ENCODE data around the gene TEAD4. TPM values are rescaled to one million over a fixed set of nuclear protein-coding genes. Genes with fewer than 3 reads are reported as not detected.

The TEAD4 gene
- total RNA-seq, 1 donor from 2014 or later: 4.2 TPM

DNA sequence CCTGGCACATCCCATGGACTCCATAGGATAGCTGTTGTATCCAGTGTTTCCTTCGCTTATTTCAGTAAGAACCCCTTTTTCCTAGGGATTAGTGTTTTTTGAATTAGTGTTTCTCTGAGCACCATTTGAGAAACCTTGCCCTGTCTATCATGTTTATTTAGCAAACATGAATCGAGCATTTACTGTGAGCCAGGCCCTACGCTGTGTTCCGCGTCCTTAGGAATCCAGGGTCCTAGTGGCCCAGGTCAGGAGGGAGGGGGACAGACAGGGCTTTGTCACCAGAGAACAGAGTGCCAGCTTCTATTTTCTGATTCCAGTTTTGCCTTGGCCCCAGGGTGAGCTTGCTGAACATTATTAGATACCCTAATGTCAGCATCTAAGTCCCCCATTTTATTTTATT is 2.5 kb downstream of the TEAD4 start:
- TF ChIP-seq, protein P1, sequence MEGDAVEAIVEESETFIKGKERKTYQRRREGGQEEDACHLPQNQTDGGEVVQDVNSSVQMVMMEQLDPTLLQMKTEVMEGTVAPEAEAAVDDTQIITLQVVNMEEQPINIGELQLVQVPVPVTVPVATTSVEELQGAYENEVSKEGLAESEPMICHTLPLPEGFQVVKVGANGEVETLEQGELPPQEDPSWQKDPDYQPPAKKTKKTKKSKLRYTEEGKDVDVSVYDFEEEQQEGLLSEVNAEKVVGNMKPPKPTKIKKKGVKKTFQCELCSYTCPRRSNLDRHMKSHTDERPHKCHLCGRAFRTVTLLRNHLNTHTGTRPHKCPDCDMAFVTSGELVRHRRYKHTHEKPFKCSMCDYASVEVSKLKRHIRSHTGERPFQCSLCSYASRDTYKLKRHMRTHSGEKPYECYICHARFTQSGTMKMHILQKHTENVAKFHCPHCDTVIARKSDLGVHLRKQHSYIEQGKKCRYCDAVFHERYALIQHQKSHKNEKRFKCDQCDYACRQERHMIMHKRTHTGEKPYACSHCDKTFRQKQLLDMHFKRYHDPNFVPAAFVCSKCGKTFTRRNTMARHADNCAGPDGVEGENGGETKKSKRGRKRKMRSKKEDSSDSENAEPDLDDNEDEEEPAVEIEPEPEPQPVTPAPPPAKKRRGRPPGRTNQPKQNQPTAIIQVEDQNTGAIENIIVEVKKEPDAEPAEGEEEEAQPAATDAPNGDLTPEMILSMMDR (IDR thresholded peaks at IDR 0.05; ENCODE audit: insufficient read depth, low read length, severe bottlenecking): no peak

DNA sequence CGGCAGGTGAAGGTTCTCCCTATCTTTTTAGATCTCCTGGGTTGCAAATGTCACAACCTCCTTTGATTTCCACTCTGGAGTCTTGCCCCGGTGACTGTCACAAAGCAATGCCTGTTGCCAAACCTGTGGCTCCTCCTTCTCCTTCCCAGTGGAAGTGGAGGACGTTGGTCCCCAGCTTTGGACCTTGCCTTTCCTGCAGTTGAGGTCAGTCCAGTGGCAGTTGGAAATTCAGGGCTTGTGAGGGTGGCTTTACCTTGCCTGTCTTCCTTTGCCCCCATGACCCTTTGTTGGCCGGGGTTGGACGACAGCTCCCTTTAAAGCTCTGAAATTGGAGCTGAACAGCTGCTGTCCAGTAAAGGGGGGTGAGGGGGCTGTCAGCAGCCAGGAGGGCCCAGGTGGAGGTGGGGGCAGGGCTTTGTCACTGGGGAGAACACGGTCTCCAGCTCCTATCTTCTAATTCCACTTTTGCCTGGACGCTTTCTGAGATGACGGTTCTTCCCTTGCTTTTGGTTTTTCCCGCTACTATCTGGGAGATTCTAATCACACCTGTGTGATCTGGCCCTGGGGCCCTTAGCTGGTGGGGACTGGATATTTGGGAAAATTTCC is 4.1 kb downstream of the TEAD4 start:
- no peak for FAIRE-seq

More for the DNA sequence above, 2.5 kb downstream of the TEAD4 start:
- FAIRE-seq (no peak), DNase-seq (ENCODE audit: low read depth) (no peak)
- Histone ChIP-seq H3K36me3 (ENCODE audit: control insufficient read depth, insufficient read depth, low read length) (peaks cover 2% of the 10 kb centered on the region), H3K27me3 (ENCODE audit: control insufficient read depth, insufficient read depth, low read length) (no peaks in the 10 kb centered on the region), H3K4me3 (ENCODE audit: low read depth, low read length) (no peak overlapping the region)

DNA sequence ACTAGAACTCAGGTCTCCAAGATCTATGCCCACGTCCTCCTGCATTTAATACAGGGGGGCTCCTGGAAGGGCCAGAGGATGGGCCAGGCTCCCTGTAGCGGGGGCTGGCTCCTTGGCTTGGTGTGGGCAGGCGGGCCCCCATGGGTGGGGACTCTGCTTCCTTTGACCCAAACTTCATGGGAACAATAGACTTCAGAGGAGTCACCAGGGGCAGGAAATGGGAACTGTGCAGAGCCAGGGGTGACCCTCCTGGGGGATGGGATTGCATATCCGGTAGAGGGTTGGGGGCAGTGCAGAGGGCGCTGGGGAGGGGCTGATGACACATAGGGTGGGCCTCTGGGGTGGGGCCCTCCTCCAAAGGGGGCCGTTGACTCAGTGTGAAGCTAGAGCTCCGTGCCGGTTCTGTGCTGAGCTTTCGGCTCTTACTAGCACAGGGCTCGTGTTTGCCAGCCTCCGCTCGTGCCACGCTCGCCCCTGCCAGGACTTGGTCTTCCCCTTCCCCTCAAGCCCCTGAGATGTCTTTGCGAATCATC is 4.6 kb downstream of the TEAD4 start:
- Histone ChIP-seq H3K4me3 (ENCODE audit: low read depth, low read length) (no peak overlapping the region), H3K27me3 (ENCODE audit: control insufficient read depth, insufficient read depth, low read length) (no peaks in the 10 kb centered on the region), H3K36me3 (ENCODE audit: control insufficient read depth, insufficient read depth, low read length) (peaks cover 2% of the 10 kb centered on the region)
- no peak for FAIRE-seq
- no peak for DNase-seq (ENCODE audit: low read depth)
- TF ChIP-seq, protein P1 (IDR thresholded peaks at IDR 0.05; ENCODE audit: insufficient read depth, low read length, severe bottlenecking): no peak

More for the DNA sequence above, 4.1 kb downstream of the TEAD4 start:
- no peak for DNase-seq (ENCODE audit: low read depth)
- H3K4me3 ChIP-seq (ENCODE audit: low read depth, low read length): no peak overlapping the region
- H3K36me3 ChIP-seq (ENCODE audit: control insufficient read depth, insufficient read depth, low read length): peaks cover 2% of the 10 kb centered on the region
- H3K27me3 ChIP-seq (ENCODE audit: control insufficient read depth, insufficient read depth, low read length): no peaks in the 10 kb centered on the region
- TF ChIP-seq, protein P1 (IDR thresholded peaks at IDR 0.05; ENCODE audit: insufficient read depth, low read length, severe bottlenecking): no peak

DNA sequence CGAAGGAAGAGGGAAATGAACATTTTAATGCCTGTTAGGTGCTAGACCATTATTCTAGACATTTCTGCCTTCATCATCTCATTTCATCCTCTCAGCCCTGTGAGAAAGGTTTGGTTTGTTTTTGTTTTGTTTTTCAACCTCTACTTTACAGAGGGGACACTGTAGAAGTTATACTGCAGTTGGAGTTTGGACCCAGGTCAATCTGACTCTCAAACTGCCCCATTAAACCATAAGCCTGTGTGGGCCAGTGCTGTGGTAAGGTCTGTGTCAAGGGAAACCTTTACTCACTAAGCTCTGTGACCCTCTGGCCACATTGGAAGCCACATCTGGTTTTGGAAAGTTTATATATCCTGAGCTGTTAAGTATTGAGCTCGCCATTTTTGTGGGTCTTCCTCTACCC is 8.5 kb downstream of the TEAD4 start:
- TF ChIP-seq, protein P1 (IDR thresholded peaks at IDR 0.05; ENCODE audit: insufficient read depth, low read length, severe bottlenecking): no peak
- H3K27me3 ChIP-seq (ENCODE audit: control insufficient read depth, insufficient read depth, low read length): no peaks in the 10 kb centered on the region
- H3K36me3 ChIP-seq (ENCODE audit: control insufficient read depth, insufficient read depth, low read length): peaks cover 2% of the 10 kb centered on the region
- FAIRE-seq: no peak
- DNase-seq (ENCODE audit: low read depth): no peak
- no peak overlapping the region for H3K4me3 ChIP-seq (ENCODE audit: low read depth, low read length)

DNA sequence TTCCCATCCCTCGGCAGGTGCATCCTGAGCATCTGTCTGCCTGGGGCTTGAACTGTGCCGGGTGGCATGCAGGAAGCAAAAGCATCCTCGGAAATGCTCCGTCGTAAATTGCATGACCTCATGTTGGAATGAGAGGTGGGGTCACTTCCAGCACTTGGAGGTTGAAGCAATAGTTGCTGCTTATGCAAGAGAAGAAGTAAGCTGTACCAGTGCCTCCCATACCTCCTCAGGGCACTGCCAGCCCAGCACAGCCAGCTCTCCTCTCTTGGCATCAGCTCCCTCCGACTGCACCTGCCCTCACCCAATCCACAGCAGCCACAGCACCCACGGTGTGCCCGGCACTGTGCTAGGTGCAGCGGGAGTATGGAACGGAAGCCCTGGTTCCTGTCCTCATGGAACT is 11.5 kb downstream of the TEAD4 start:
- TF ChIP-seq, protein P1 (IDR thresholded peaks at IDR 0.05; ENCODE audit: insufficient read depth, low read length, severe bottlenecking): no peak
- FAIRE-seq: no peak

DNA sequence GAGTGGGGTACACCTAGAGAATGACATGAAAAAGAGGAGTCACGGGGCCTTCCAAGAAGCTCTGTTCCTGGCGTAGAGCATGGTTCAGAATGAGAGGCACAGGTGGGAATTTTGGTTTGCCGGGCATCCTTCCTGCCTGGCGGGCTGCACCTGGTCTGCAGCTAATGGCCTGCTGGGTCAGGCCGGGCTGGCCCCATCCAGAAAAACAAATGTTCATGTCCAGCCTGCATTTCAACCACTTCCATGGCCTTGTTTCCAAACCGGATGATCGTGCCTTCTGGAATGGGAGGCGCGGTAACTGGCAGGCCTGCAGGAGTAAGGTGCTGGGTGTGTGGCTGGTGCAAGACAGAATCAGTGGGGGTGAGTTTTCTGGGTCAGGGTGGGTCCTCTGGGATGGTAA is 14.4 kb downstream of the TEAD4 start:
- no peak for DNase-seq (ENCODE audit: low read depth)
- no peaks in the 10 kb centered on the region for H3K27me3 ChIP-seq (ENCODE audit: control insufficient read depth, insufficient read depth, low read length)
- H3K4me3 ChIP-seq (ENCODE audit: low read depth, low read length): no peak overlapping the region
- TF ChIP-seq, protein P1 (IDR thresholded peaks at IDR 0.05; ENCODE audit: insufficient read depth, low read length, severe bottlenecking): no peak
- H3K36me3 ChIP-seq (ENCODE audit: control insufficient read depth, insufficient read depth, low read length): no peaks in the 10 kb centered on the region
- no peak for FAIRE-seq

More for the DNA sequence above, 11.5 kb downstream of the TEAD4 start:
- peaks cover 2% of the 10 kb centered on the region for H3K36me3 ChIP-seq (ENCODE audit: control insufficient read depth, insufficient read depth, low read length)
- H3K27me3 ChIP-seq (ENCODE audit: control insufficient read depth, insufficient read depth, low read length): no peaks in the 10 kb centered on the region
- no peak for DNase-seq (ENCODE audit: low read depth)
- no peak overlapping the region for H3K4me3 ChIP-seq (ENCODE audit: low read depth, low read length)

All from bronchial epithelial cell (primary cell).